GM12891 (cell line): ENCODE results near the gene SURF6.

Experiments
- DNase-seq: peaks from one replicate; pipeline ENCODE4 v3.0.0; 2011; ENCODE audit warnings: low spot score; ENCODE audit not compliant: insufficient read length
- FAIRE-seq: peaks from 2 replicates; lab custom pipeline; 2011; peaks lifted over from hg19 to GRCh38; lab: Jason Lieb, UNC
- PAX5 ChIP-seq: IDR thresholded peaks from 2 replicates; pipeline ENCODE4 v1.6.1; 2011; ENCODE audit warnings: low read length, moderate library complexity, mild to moderate bottlenecking; ENCODE audit not compliant: insufficient read depth, severe bottlenecking
- POLR2A ChIP-seq: IDR thresholded peaks from 2 replicates; pipeline ENCODE4 v1.6.1; 2011; ENCODE audit warnings: low read depth, low read length, control low read depth
- POLR2AphosphoS5 ChIP-seq: IDR thresholded peaks from 2 replicates; pipeline ENCODE4 v1.6.1; 2011; ENCODE audit warnings: low read depth, low read length, control low read depth
- POU2F2 ChIP-seq: IDR thresholded peaks from 2 replicates; pipeline ENCODE4 v1.6.1; 2011; ENCODE audit warnings: low read depth, mild to moderate bottlenecking, control low read depth, low read length, moderate library complexity
- SPI1 ChIP-seq: IDR thresholded peaks from 2 replicates; pipeline ENCODE4 v1.6.1; 2011; ENCODE audit warnings: low read depth, low read length, control low read depth
- TAF1 ChIP-seq: IDR thresholded peaks from 2 replicates; pipeline ENCODE4 v1.6.1; 2011; ENCODE audit warnings: low read depth, low read length, control low read depth

SURF6 gene

DNA sequence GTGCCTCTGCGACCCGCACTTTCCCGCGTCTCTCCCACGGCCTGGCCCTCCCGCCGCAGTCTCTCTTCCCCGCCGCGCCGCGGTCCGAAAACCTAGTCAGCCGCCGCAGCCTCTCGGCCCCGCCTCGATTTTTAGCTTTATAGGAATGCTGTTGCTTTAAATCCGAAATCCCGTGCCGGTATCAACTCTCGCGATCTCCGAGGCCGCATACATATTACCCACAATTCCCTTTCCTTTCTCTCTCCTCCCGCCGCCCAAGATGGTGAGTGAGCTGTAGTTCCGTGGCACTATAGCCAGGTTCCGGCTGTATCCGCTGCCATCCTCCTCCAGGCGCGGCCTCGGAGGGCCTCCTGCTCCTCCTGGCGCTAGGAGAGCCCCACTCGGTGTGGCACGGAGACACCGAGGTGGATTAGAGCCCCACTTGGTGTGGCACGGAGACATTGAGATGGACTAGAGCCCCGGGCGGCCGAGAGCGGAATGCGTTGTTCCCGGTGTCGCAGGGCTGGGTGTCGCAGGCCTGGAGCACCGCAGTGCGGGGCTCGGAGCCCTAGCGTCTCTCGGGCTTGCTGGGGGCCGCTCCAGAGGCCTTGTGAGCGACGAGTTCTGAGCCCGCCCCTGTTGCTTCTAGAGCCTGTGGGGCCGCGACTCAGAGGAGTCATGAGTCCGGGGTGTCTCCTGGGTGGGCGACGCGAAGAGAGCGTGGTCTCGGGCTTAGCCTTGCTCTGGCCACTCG is 12.2 kb upstream of the SURF6 start, which contains the start of the genes MED22 and RPL7A:
MED22 (minus strand) TSS at position 147 of the 733 bp plus-strand sequence. CDS start 1,469 bp downstream, outside the sequence.
RPL7A (plus strand) TSS at position 234 of the 733 bp plus-strand sequence; CDS start at position 260, 26 bp downstream.
- DNase-seq (peak; percentile 89), FAIRE-seq (peak; percentile 94)
- TF ChIP-seq POLR2A (peak; percentile 100), POLR2AphosphoS5 (peak; percentile 99), SPI1 (0 out of 2 replicates have a peak, but pooled peaks have one; percentile 17), TAF1 (peak; percentile 100), POU2F2 (peak; percentile 100), PAX5 (no peak)

DNA sequence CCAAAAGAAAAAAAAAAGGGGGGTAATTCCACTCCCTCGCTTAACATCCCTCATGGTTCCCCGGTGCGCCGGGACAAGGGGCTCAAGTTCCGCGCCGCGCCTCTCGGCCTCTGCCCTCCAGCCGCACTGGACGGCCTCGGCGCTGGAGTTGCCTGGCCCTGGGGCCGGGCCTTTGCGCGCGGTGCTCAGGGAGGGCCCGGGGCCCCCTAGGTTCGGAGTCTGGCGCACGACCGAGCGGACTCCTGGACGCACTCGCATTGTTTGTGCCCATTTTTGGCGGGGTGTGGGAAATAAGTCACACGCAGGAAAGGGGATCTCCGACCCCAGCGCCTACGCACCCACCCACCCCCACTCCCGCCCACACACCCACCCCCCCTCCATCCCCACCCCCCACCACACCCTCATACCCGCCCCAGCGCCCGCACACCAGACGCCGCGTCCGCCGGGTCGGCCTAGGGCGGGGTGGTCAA is 11.6 kb upstream of the SURF6 start:
- peak; percentile 71 for DNase-seq
- TF ChIP-seq POLR2AphosphoS5 = no peak
- TF ChIP-seq TAF1 = peak; percentile 42; the same call in 1 of the 2 replicates
- no peak for FAIRE-seq

DNA sequence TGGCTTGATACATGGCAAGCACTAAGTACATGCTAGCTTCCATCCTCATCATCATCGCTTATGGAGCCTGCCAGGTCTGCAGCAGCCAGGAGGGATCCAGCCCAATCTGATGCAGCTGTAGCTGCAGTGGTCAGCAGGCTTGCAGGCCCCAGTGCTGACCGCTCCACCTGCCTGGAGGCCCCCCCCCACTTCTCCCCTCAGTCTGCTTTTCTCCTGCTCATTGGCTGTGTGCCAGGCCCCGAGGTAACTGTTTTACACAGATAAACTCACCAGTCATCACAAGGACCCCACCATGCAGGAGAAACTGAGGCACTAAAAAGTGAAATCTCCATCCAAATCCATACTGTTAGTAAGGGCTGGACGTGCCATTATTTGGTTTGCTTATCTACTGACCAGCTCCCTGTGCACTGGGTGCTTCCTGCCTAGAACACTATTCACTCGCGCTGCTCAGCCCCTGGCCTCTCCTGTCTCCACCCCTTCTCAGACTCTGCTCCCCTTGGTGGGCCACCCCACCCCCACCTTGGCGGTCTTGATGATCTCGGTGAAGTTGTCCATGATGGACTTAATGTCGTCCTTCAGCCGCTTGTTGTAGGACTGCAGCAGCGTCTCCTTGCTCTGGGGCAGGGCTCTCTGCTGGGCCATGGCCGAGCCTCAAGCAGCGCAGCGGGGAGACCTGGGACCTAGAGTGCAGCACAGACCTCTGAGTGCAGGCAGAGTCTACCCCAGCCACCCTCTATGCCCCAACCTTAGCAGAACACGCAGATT is 10.2 kb upstream of the SURF6 start:
- no peak for DNase-seq
- no peak for TF ChIP-seq SPI1
- no peak for TF ChIP-seq POLR2AphosphoS5
- TF ChIP-seq POLR2A = no peak
- TF ChIP-seq TAF1 = no peak
- TF ChIP-seq PAX5 = no peak
- TF ChIP-seq POU2F2 = no peak
- no peak for FAIRE-seq

DNA sequence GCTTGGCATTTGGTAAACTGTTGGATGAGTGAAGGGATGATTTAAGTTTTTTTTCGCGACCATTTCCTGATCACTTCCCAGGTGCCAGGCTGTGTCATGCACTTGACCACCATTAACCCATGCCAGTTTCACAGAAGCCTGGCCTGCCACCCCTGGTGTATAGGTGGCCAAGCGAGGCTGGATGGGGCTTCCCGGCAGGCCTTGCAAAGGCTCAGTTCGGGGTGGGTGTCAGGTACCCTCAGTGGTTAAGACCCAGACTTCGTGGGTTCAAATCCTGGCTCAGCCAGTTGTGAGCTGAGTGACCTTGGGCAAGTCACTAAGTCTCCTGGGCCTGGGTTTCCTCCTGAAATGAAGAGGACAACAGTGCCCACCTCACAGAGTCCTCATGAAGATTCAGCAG is 9.6 kb upstream of the SURF6 start:
- DNase-seq (no peak), FAIRE-seq (no peak)
- TF ChIP-seq PAX5 (no peak), SPI1 (no peak), POU2F2 (no peak)

DNA sequence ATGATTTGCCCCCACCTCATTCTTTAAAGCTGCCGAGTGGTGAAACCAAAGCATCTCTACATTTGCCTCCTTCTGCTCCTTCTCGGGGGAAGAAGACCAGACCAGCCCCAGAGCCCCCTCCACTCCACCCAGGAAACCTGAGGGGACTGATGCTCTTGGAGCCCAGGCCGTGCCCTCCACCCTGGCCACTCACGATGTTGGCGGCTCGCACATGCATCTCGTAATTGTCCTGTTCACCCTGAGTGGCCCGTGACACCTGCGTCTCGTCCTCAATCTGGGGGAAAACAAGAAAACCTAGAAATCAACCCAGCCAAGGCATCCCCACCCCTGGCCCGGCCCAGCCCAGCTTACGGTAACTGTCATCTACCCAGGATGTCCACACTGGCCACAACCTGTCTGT is 9.0 kb upstream of the SURF6 start:
- DNase-seq (no peak), FAIRE-seq (no peak)
- no peak for TF ChIP-seq TAF1
- TF ChIP-seq PAX5 = no peak
- TF ChIP-seq POLR2AphosphoS5 = no peak
- no peak for TF ChIP-seq POU2F2
- TF ChIP-seq POLR2A = no peak
- no peak for TF ChIP-seq SPI1

DNA sequence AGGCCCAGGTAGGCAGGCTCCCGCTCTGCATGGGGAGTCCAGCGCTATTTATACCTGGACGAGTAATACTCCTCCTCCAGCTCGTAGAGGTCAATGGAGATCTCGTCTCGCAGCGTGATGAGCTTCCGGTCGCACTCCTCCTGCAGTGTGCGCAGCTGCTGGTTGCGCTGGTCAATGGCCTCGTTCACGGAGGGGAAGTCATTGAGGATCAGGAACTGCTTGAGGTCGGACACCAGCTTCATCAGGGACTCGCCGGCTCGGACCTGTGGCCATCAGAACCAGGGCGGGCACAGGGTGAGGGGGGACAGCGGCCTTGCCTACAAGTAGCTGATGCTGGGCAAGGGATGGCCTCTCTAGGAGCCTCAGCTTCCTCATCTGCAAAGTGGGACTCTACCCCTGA is 8.1 kb upstream of the SURF6 start:
- no peak for FAIRE-seq
- TF ChIP-seq POLR2AphosphoS5 (no peak), POLR2A (no peak), POU2F2 (no peak), SPI1 (no peak), PAX5 (no peak), TAF1 (no peak)
- no peak for DNase-seq

DNA sequence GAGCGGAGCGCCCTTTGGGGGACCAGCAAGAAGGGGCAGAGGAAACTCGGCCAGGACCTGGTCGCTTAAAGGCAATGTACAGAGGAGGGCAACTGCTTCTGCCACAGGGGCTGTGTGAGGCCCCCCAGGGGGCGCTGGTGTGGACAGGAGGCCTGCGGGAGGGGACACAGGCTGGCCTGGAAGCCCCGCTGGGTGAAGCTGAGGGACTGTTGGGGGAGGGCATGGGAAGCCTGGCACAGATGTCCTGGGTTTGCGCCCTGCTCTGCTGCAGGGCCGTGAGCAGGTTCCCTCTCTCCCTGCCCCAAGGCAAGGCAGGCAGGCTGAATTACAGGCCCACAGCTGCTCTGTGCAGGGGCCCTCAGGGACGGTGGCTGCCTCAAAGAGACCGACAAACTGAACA is 6.6 kb upstream of the SURF6 start:
- no peak for DNase-seq
- TF ChIP-seq POLR2AphosphoS5 (no peak), PAX5 (no peak), POU2F2 (no peak), SPI1 (no peak), POLR2A (no peak), TAF1 (no peak)
- FAIRE-seq = no peak

DNA sequence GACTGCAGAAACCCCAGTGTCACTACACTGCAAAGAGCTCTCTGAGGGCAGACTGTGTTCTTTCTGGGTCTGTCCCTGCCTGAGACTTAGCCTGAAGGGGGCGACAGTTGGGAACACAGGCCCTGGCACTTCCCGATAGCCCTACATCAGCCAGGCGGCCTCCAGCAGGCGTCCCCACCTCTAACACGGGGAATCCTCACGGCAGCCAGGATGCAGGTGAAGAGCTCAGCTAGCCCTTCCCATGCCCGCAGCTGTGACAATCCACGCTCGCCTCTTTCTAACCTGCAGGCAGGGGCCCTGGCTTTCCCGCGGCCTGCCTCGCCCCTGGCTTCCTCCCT is 6.0 kb upstream of the SURF6 start:
- no peak for FAIRE-seq
- TF ChIP-seq PAX5 (no peak), POLR2A (no peak), SPI1 (no peak), POU2F2 (no peak), POLR2AphosphoS5 (no peak), TAF1 (no peak)
- no peak for DNase-seq

DNA sequence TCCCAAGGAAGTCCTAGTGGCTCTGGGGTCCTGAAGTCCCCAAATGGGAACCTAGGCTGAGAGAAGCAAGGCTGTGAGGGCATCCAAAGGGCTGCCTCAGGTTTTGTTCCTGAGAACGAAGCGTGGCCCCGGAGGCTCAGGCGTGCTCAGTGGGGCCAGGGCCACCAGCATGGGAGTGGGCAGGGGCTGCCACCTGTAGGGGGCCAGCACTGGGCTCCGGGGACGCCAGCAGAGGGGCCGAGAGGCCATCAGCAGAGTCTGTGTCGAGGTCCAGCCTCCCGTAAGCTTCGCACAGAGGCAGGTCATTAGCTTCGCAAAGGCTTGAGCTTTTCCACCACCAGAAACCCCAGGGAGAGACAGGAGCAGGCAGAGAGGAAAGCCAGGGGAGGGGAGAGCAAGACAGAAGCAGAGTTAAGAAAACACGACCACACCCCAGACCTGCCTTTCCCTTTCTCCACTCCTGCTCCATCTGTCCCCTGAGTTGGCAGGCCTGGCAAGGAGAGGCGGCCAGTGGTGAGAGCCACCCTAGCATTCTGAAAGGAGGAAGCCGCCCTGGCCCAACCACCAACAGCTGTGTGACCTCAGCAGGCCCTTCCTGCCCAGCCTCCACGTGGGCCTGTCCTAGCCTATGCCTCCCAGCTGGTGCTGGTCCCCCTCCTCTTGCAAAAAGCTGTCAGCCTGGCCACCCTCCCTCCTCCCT is 5.5 kb upstream of the SURF6 start:
- TF ChIP-seq POLR2AphosphoS5 (no peak), SPI1 (no peak), PAX5 (no peak), POLR2A (no peak), POU2F2 (no peak)
- DNase-seq = no peak
- FAIRE-seq = no peak
